ENCODE data around the gene AQP9. TPM values are rescaled to one million over a fixed set of nuclear protein-coding genes. Genes with fewer than 3 reads are reported as not detected.

Gene AQP9
- polyA plus RNA-seq, 2 of the 4 experiments (the other 2 are of a cell fraction): not detected

GRCh38 chr15:58141894-58142293 is 3.7 kb downstream of the AQP9 start:
- CTCF ChIA-PET: interaction anchor here (0.6 to 2.0 kb wide), 6 partner anchors 11 to 282 kb away, joined by 3 to 9 read pairs (median 4); no protein-coding TSS in a partner anchor
- DNase-seq (ENCODE audit: low read depth in 1 of 2, low spot score in 1 of 2) (no peak), FAIRE-seq (no peak), ATAC-seq (no peak)
- no peaks in the 10 kb centered on the region for H3K9me3 ChIP-seq
- H3K4me1 ChIP-seq: 0 out of 3 replicates have a peak, but pooled peaks cover 1% of the 10 kb centered on the region
- POLR2A ChIA-PET: no interaction called here
- H3K4me3 ChIP-seq: no peak overlapping the region
- H3K4me2 ChIP-seq: no peak overlapping the region
- no peak overlapping the region for H3K27ac ChIP-seq
- WGBS (ENCODE audit: missing lambda C conversion rate): 21% methylated on average over 6 of the region's 6 CpGs
- TF ChIP-seq BCL3 (IDR thresholded peaks at IDR 0.05): no peak
- TF ChIP-seq RCOR1 (IDR thresholded peaks at IDR 0.05; ENCODE audit: low read depth, low read length): no peak
- TF ChIP-seq CHD4 (IDR thresholded peaks at IDR 0.05; ENCODE audit: borderline replicate concordance): no peak
- TF ChIP-seq MAFK (IDR thresholded peaks at IDR 0.05; ENCODE audit: partially characterized antibody): no peak
- no peak for TF ChIP-seq JUNB (IDR thresholded peaks at IDR 0.05)
- TF ChIP-seq HOXB5 (CRISPR knock-in tag; IDR thresholded peaks at IDR 0.05): no peak

GRCh38 chr15:58142827-58143461 is 4.8 kb downstream of the AQP9 start:
- ChIA-PET POLR2A (no interaction called here), CTCF (interaction anchor here (0.9 to 2.0 kb wide), 5 partner anchors 8 to 283 kb away, joined by 3 to 9 read pairs (median 4); no protein-coding TSS in a partner anchor)
- no peak for ATAC-seq
- TF ChIP-seq HMGXB4 (CRISPR knock-in tag; IDR thresholded peaks at IDR 0.05; ENCODE audit: borderline replicate concordance) (no peak), CTCF (IDR thresholded peaks at IDR 0.05) (no peak), BHLHE40 (IDR thresholded peaks at IDR 0.05; ENCODE audit: low read depth, low read length) (no peak), HOXA7 (CRISPR knock-in tag; IDR thresholded peaks at IDR 0.05) (no peak), REST (IDR thresholded peaks at IDR 0.05) (no peak), SMC3 (IDR thresholded peaks at IDR 0.05) (no peak)
- Histone ChIP-seq H3K27ac (no peak overlapping the region), H3K4me1 (0 out of 3 replicates have a peak, but pooled peaks cover 4% of the 10 kb centered on the region), H3K4me3 (no peak overlapping the region), H3K9me3 (no peaks in the 10 kb centered on the region), H3K4me2 (no peak overlapping the region)
- no peak for DNase-seq (ENCODE audit: low read depth in 1 of 2, low spot score in 1 of 2)
- WGBS (ENCODE audit: missing lambda C conversion rate): 14% methylated on average over 6 of the region's 6 CpGs
- no peak for FAIRE-seq

- POLR2A ChIA-PET: interaction anchor here (0.7 kb wide), 1 partner anchor 9 kb away, joined by 12 read pairs; no protein-coding TSS in a partner anchor
These were observed 7.4 kb downstream of the AQP9 start for GRCh38 chr15:58145606-58146005.

More at GRCh38 chr15:58145606-58146005, 7.4 kb downstream of the AQP9 start:
- Histone ChIP-seq H3K4me2 (no peak overlapping the region), H3K4me3 (no peak overlapping the region), H3K4me1 (0 out of 3 replicates have a peak, but pooled peaks cover 4% of the 10 kb centered on the region), H3K27ac (no peak overlapping the region), H3K9me3 (no peaks in the 10 kb centered on the region)
- FAIRE-seq (no peak), DNase-seq (ENCODE audit: low read depth in 1 of 2, low spot score in 1 of 2) (no peak), ATAC-seq (no peak)
- no peak for TF ChIP-seq KDM5A (IDR thresholded peaks at IDR 0.05)
- TF ChIP-seq RARB (CRISPR knock-in tag; IDR thresholded peaks at IDR 0.05): no peak
- no peak for TF ChIP-seq CHD2 (IDR thresholded peaks at IDR 0.05; ENCODE audit: low read length, partially characterized antibody)
- no peak for TF ChIP-seq POLR2A (IDR thresholded peaks at IDR 0.05; ENCODE audit: low read length)
- TF ChIP-seq JUN (IDR thresholded peaks at IDR 0.05): no peak
- no peak for TF ChIP-seq EHF (CRISPR knock-in tag; IDR thresholded peaks at IDR 0.05)
- no peak for TF ChIP-seq MAFK (IDR thresholded peaks at IDR 0.05; ENCODE audit: partially characterized antibody)
- TF ChIP-seq FOSL2 (IDR thresholded peaks at IDR 0.05): no peak
- TF ChIP-seq FOSL2 (CRISPR knock-in tag; IDR thresholded peaks at IDR 0.05): no peak
- no peak for TF ChIP-seq TFCP2L1 (CRISPR knock-in tag; IDR thresholded peaks at IDR 0.05)
- no peak for TF ChIP-seq ZC3H11A (IDR thresholded peaks at IDR 0.05)
- no peak for TF ChIP-seq TP53 (CRISPR knock-in tag; IDR thresholded peaks at IDR 0.05)
- TF ChIP-seq FOSB (CRISPR knock-in tag; IDR thresholded peaks at IDR 0.05): no peak
- TF ChIP-seq NR3C1 (IDR thresholded peaks at IDR 0.05): no peak
- no peak for TF ChIP-seq ZFP36 (IDR thresholded peaks at IDR 0.05; ENCODE audit: borderline replicate concordance, partially characterized antibody)
- TF ChIP-seq CHD4 (IDR thresholded peaks at IDR 0.05; ENCODE audit: borderline replicate concordance): no peak
- no peak for TF ChIP-seq BHLHE40 (IDR thresholded peaks at IDR 0.05; ENCODE audit: low read depth, low read length)
- CTCF ChIA-PET: no interaction called here
